ENCODE measurements around the gene BRWD1. TPM values are rescaled to one million over a fixed set of nuclear protein-coding genes. Genes with fewer than 3 reads are reported as not detected.

The BRWD1 gene
- total RNA-seq, 1 experiment from 2014 or later, result 53.3 TPM

DNA sequence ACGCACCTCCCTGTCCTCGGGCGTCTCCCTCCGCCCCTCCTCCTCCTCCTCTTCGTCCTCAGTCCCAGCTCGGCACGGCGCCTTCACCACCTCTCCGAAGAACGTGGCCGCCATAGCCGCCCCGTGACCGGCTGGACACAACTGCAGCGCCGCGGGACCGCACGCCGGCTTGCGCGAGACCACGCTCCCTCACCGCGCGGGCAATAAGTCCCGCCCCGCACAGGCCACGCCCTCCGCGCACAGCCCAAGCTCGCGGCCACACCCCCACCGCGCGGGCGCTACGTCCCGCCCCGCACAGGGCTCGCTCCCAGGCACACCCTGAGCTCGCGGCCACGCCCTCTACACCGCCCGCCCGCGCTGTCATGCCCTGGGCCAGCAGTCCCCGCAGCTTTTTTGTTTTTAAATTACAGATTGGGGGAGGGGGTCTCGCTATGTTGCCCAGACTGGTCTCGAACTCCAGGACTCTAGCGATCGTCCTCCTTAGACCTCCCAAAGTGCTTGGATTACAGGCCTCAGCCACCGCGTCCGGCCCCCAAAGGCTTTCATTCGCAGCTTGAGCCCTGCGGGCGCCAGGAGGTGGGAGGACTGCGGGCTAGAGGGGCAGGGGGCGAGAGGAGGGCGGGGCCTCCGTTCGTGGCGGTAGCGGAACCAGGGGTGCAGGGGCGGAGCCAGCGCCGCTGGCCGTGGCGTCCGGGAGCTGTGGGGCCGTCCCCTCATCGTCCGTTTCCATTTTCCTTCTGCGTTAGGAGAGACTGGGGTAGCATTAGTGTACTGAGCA, 130.0 kb downstream of the BRWD1 start, which contains the start of gene PSMG1 (continued):
- no peak; the same call in 1 of the 2 replicates for TF ChIP-seq ARID4B (CRISPR knock-in tag; IDR thresholded peaks at IDR 0.05; ENCODE audit: borderline replicate concordance)
- peak; percentile 78; the same call in 1 of the 2 replicates for TF ChIP-seq ETV6 (CRISPR knock-in tag; IDR thresholded peaks at IDR 0.05)
- TF ChIP-seq FOXK1 (CRISPR knock-in tag; IDR thresholded peaks at IDR 0.05), result peak; percentile 65
- TF ChIP-seq RELA (CRISPR knock-in tag; IDR thresholded peaks at IDR 0.05; ENCODE audit: borderline replicate concordance), result no peak; the same call in 1 of the 2 replicates
- TF ChIP-seq ESRRA (CRISPR knock-in tag; IDR thresholded peaks at IDR 0.05; ENCODE audit: borderline replicate concordance), result no peak
- TF ChIP-seq FOXP1 (CRISPR knock-in tag; IDR thresholded peaks at IDR 0.05; ENCODE audit: borderline replicate concordance), result peak; percentile 95
- TF ChIP-seq IRF2 (CRISPR knock-in tag; IDR thresholded peaks at IDR 0.05; ENCODE audit: borderline replicate concordance, low read depth), result no peak
- no peak for TF ChIP-seq PREB (CRISPR knock-in tag; IDR thresholded peaks at IDR 0.05; ENCODE audit: borderline replicate concordance)
- TF ChIP-seq CTCF (IDR thresholded peaks at IDR 0.05), result no peak
- no peak for TF ChIP-seq JAZF1 (CRISPR knock-in tag; IDR thresholded peaks at IDR 0.05)
- peak; percentile 34; the same call in 1 of the 2 replicates for TF ChIP-seq NFYB (CRISPR knock-in tag; conservative IDR thresholded peaks at IDR 0.05; ENCODE audit: low read depth)
- TF ChIP-seq GTF2I (CRISPR knock-in tag; conservative IDR thresholded peaks at IDR 0.05), result no peak
- TF ChIP-seq ZNF671 (CRISPR knock-in tag; IDR thresholded peaks at IDR 0.05), result peak; percentile 61; the same call in 1 of the 2 replicates
- no peak for TF ChIP-seq ZNF263 (CRISPR knock-in tag; IDR thresholded peaks at IDR 0.05; ENCODE audit: low read depth)
- TF ChIP-seq ZNF512 (CRISPR knock-in tag; IDR thresholded peaks at IDR 0.05; ENCODE audit: borderline replicate concordance), result no peak
- TF ChIP-seq CREB1 (CRISPR knock-in tag; IDR thresholded peaks at IDR 0.05), result 0 out of 2 replicates have a peak, but pooled peaks have one; percentile 20
- TF ChIP-seq, protein P1, sequence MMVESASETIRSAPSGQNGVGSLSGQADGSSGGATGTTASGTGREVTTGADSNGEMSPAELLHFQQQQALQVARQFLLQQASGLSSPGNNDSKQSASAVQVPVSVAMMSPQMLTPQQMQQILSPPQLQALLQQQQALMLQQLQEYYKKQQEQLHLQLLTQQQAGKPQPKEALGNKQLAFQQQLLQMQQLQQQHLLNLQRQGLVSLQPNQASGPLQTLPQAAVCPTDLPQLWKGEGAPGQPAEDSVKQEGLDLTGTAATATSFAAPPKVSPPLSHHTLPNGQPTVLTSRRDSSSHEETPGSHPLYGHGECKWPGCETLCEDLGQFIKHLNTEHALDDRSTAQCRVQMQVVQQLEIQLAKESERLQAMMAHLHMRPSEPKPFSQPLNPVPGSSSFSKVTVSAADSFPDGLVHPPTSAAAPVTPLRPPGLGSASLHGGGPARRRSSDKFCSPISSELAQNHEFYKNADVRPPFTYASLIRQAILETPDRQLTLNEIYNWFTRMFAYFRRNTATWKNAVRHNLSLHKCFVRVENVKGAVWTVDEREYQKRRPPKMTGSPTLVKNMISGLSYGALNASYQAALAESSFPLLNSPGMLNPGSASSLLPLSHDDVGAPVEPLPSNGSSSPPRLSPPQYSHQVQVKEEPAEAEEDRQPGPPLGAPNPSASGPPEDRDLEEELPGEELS (CRISPR knock-in tag; IDR thresholded peaks at IDR 0.05), result no peak; the same call in none of the 2 replicates
- no peak for TF ChIP-seq KAT7 (CRISPR knock-in tag; IDR thresholded peaks at IDR 0.05; ENCODE audit: borderline replicate concordance)
- TF ChIP-seq SP1 (CRISPR knock-in tag; conservative IDR thresholded peaks at IDR 0.05), result peak; percentile 95
- no peak for TF ChIP-seq NR3C1 (CRISPR knock-in tag; conservative IDR thresholded peaks at IDR 0.05; ENCODE audit: low read depth)
- no peak for TF ChIP-seq ZNF138 (CRISPR knock-in tag; conservative IDR thresholded peaks at IDR 0.05)
- peak; percentile 75; the same call in 1 of the 2 replicates for TF ChIP-seq ZNF416 (CRISPR knock-in tag; IDR thresholded peaks at IDR 0.05)
- TF ChIP-seq, protein P2, sequence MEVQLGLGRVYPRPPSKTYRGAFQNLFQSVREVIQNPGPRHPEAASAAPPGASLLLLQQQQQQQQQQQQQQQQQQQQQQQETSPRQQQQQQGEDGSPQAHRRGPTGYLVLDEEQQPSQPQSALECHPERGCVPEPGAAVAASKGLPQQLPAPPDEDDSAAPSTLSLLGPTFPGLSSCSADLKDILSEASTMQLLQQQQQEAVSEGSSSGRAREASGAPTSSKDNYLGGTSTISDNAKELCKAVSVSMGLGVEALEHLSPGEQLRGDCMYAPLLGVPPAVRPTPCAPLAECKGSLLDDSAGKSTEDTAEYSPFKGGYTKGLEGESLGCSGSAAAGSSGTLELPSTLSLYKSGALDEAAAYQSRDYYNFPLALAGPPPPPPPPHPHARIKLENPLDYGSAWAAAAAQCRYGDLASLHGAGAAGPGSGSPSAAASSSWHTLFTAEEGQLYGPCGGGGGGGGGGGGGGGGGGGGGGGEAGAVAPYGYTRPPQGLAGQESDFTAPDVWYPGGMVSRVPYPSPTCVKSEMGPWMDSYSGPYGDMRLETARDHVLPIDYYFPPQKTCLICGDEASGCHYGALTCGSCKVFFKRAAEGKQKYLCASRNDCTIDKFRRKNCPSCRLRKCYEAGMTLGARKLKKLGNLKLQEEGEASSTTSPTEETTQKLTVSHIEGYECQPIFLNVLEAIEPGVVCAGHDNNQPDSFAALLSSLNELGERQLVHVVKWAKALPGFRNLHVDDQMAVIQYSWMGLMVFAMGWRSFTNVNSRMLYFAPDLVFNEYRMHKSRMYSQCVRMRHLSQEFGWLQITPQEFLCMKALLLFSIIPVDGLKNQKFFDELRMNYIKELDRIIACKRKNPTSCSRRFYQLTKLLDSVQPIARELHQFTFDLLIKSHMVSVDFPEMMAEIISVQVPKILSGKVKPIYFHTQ (CRISPR knock-in tag; IDR thresholded peaks at IDR 0.05), result peak; percentile 68; the same call in 1 of the 2 replicates
- no peak for TF ChIP-seq MLX (CRISPR knock-in tag; IDR thresholded peaks at IDR 0.05)

All from WTC11 (cell line).